ENCODE data around the gene XPO6.
A peak's percentile ranks its signal among the peaks of the same experiment; 100 is the strongest.

The XPO6 gene

GRCh38 chr16:28061352-28062101 is 150.2 kb downstream of the XPO6 start:
- no peak for DNase-seq
- intact Hi-C loops (cut with DNase I) = no loop called here

- peak in 1 of 42 donors; percentile 49 for DNase-seq
- intact Hi-C loops (cut with DNase I) = no loop called here
Observed at GRCh38 chr16:28059841-28060575, 151.8 kb downstream of the XPO6 start.

GRCh38 chr16:28058839-28059589 is 152.8 kb downstream of the XPO6 start:
- DNase-seq = peak in 5 of 42 donors; percentile 32 to 54 (median 44)
- intact Hi-C loops (cut with DNase I) = no loop called here

GRCh38 chr16:28057949-28058348 is 153.8 kb downstream of the XPO6 start:
- DNase-seq = peak in 1 of 42 donors; percentile 24
- intact Hi-C loops (cut with DNase I) = no loop called here

- intact Hi-C loops (cut with DNase I) = no loop called here
Observed at GRCh38 chr16:28053461-28053860, 158.3 kb downstream of the XPO6 start.

GRCh38 chr16:28052274-28053128 is 159.3 kb downstream of the XPO6 start:
- intact Hi-C loops (cut with DNase I) = no loop called here
- DNase-seq = no peak

More at GRCh38 chr16:28053461-28053860, 158.3 kb downstream of the XPO6 start:
- peak in 33 of 42 donors; percentile 18 to 87 (median 66) for DNase-seq

GRCh38 chr16:28051486-28051885 is 160.3 kb downstream of the XPO6 start:
- DNase-seq = peak in 1 of 42 donors; percentile 26
- intact Hi-C loops (cut with DNase I) = no loop called here
